SK-N-SH (cell line): Measurements from ENCODE around the gene VAPB. TPM values are rescaled to one million over a fixed set of nuclear protein-coding genes. Genes with fewer than 3 reads are reported as not detected.
A peak's percentile ranks its signal among the peaks of the same experiment; 100 is the strongest.

ENCODE experiments used
- CTCF ChIA-PET: fragments of 300-600, 350-600 bp; formaldehyde crosslinking; extraction: SDS; loops from one replicate; lab custom pipeline; 2021; lab: Yijun Ruan, JAX
- POLR2A ChIA-PET: fragments of 350-600 bp; sonication (Branson Sonifier 250); formaldehyde crosslinking; extraction: SDS; loops from one replicate; lab custom pipeline; 2020; ENCODE audit warnings: antibody characterized with exemption, inconsistent platforms; lab: Yijun Ruan, JAX
- DNase-seq: peaks from one replicate; pipeline ENCODE4 v3.0.0; 2012
- H2AFZ ChIP-seq: fragments of 200-600 bp; sonication (generic); 2 replicates; pipeline ENCODE4 v1.8.1; 2016; ENCODE audit warnings: antibody characterized with exemption, mild to moderate bottlenecking, low read depth
- H3F3A ChIP-seq: fragments of 200-600 bp; sonication (generic); replicated peaks from 2 replicates; pipeline ENCODE3; 2016; ENCODE audit warnings: antibody characterized with exemption, mild to moderate bottlenecking; ENCODE audit not compliant: insufficient read depth
- H3K27ac ChIP-seq, 2 experiments: fragments of 200-500 bp in 1 of 2; fragments of 200-600 bp in 1 of 2; sonication (Bioruptor generic) in 1 of 2; sonication (generic), shearing (Covaris generic) in 1 of 2; 2 replicates each; pipeline versions ENCODE4 v1.5.1 to v1.6.1; 2014 to 2016; ENCODE audit warnings: low read depth in 2 of 2, inconsistent platforms in 1 of 2, low read length in 1 of 2, mild to moderate bottlenecking in 1 of 2, mixed read lengths in 1 of 2
- H3K27me3 ChIP-seq: fragments of 200-600 bp; sonication (generic), shearing (Covaris generic); 2 replicates; pipeline ENCODE4 v1.6.1; 2016; ENCODE audit warnings: mixed run types; ENCODE audit not compliant: insufficient read depth
- H3K36me3 ChIP-seq, 2 experiments: fragments of 200-500 bp in 1 of 2; fragments of 200-600 bp in 1 of 2; sonication (Bioruptor generic) in 1 of 2; sonication (generic) in 1 of 2; replicated peaks in 1 of 2; 2 replicates each; pipeline versions ENCODE3 to v1.5.1; 2014 to 2016; ENCODE audit warnings: low read length in 1 of 2, mild to moderate bottlenecking in 1 of 2; ENCODE audit not compliant: insufficient read depth in 2 of 2, control insufficient read depth in 1 of 2
- H3K4me1 ChIP-seq, 2 experiments: fragments of 200-500 bp in 1 of 2; fragments of 200-600 bp in 1 of 2; sonication (Bioruptor generic) in 1 of 2; sonication (generic), shearing (Covaris generic) in 1 of 2; 2 replicates each; pipeline versions ENCODE4 v1.5.1 to v1.6.1; 2014 to 2016; ENCODE audit warnings: low read depth in 1 of 2, low read length in 1 of 2, mixed run types in 1 of 2; ENCODE audit not compliant: insufficient read depth in 2 of 2, control insufficient read depth in 1 of 2
- H3K4me2 ChIP-seq: fragments of 200-600 bp; sonication (generic), shearing (Covaris generic); 2 replicates; pipeline ENCODE4 v1.6.1; 2017; ENCODE audit warnings: mixed run types
- H3K4me3 ChIP-seq, 2 experiments: fragments of 200-500 bp in 1 of 2; fragments of 200-600 bp in 1 of 2; sonication (Bioruptor generic) in 1 of 2; sonication (generic), shearing (Covaris generic) in 1 of 2; 2 replicates each; pipeline versions ENCODE4 v1.5.1 to v1.8.1; 2014 to 2016; ENCODE audit warnings: low read depth in 2 of 2, inconsistent platforms in 1 of 2, low read length in 1 of 2, mild to moderate bottlenecking in 1 of 2, mixed read lengths in 1 of 2, moderate library complexity in 1 of 2
- H3K79me2 ChIP-seq: fragments of 200-600 bp; sonication (generic); 2 replicates; pipeline ENCODE4 v1.8.1; 2017; ENCODE audit warnings: mild to moderate bottlenecking; ENCODE audit not compliant: insufficient read depth
- H3K9ac ChIP-seq: fragments of 200-600 bp; sonication (generic); 2 replicates; pipeline ENCODE4 v1.6.1; 2017; ENCODE audit warnings: mixed run types
- H3K9me2 ChIP-seq: fragments of 200-600 bp; sonication (generic); 2 replicates; pipeline ENCODE4 v1.6.1; 2017; ENCODE audit warnings: mixed run types
- H3K9me3 ChIP-seq: fragments of 200-600 bp; sonication (generic); 2 replicates; pipeline ENCODE4 v1.6.1; 2017; ENCODE audit warnings: mixed run types, mild to moderate bottlenecking, moderate library complexity
- H4K20me1 ChIP-seq: fragments of 200-600 bp; sonication (generic); 2 replicates; pipeline ENCODE4 v1.6.1; 2017; ENCODE audit warnings: mild to moderate bottlenecking, mixed run types; ENCODE audit not compliant: insufficient read depth
- EP300 ChIP-seq, 2 experiments: IDR thresholded peaks; 2 replicates each; pipeline versions ENCODE4 v1.4.0 to v1.6.1; 2012; ENCODE audit warnings: borderline replicate concordance in 1 of 2, low read depth in 1 of 2, low read length in 1 of 2
- EZH2phosphoT487 ChIP-seq: fragments of 200-600 bp; sonication (generic); IDR thresholded peaks from 2 replicates; pipeline ENCODE4 v1.6.1; 2017; ENCODE audit warnings: low read depth, mixed run types, mild to moderate bottlenecking, antibody characterized with exemption, moderate library complexity, borderline replicate concordance
- FOXJ3 ChIP-seq: sonication (generic); formaldehyde crosslinking; IDR thresholded peaks from 2 replicates; pipeline ENCODE4 v1.5.1; 2020; ENCODE audit warnings: mild to moderate bottlenecking, missing genetic modification reagents
- GATA2 ChIP-seq: sonication (generic); formaldehyde crosslinking; IDR thresholded peaks from 2 replicates; pipeline ENCODE4 v1.5.0; 2020; ENCODE audit warnings: mild to moderate bottlenecking, missing genetic modification reagents
- MXI1 ChIP-seq: IDR thresholded peaks from 2 replicates; pipeline ENCODE4 v1.6.1; 2012; ENCODE audit warnings: mild to moderate bottlenecking, low read depth, low read length, improper control_type of control experiment
- PBX3 ChIP-seq: IDR thresholded peaks from 2 replicates; pipeline ENCODE4; 2012
- RAD21 ChIP-seq: IDR thresholded peaks from 2 replicates; pipeline ENCODE4 v1.6.1; 2012; ENCODE audit warnings: mild to moderate bottlenecking, low read length
- RFX5 ChIP-seq: IDR thresholded peaks from 2 replicates; pipeline ENCODE4 v1.6.1; 2012; ENCODE audit warnings: mild to moderate bottlenecking, improper control_type of control experiment, low read length
- TEAD4 ChIP-seq: IDR thresholded peaks from 2 replicates; pipeline ENCODE4 v1.4.0; 2012; ENCODE audit warnings: mild to moderate bottlenecking, borderline replicate concordance; ENCODE audit not compliant: insufficient read depth
- ZBTB33 ChIP-seq: IDR thresholded peaks from 2 replicates; pipeline ENCODE4 v1.4.0; 2012; ENCODE audit warnings: low read depth, borderline replicate concordance
- WGBS: methylation state at CpG from one replicate; pipeline ENCODE4 v1.1.6; 2017; ENCODE audit warnings: low lambda C conversion rate; 5-methylcytosine and 5-hydroxymethylcytosine counted together
- polyA plus RNA-seq, 3 experiments: library from polyadenylated mRNA; depleted of rRNA; stranded (reverse); fragments of >200 nt; gene quantifications; 2 replicates each; pipeline ENCODE4 v1.2.3, GENCODE V29; 2012
- TF ChIP-seq, protein P1 (sequence below): IDR thresholded peaks from 2 replicates; pipeline ENCODE4 v1.4.0; 2012; ENCODE audit warnings: low read depth
- TF ChIP-seq, protein P2 (sequence below): fragments of 150-350 bp; IDR thresholded peaks from 2 replicates; pipeline ENCODE4 v1.6.1; 2017; ENCODE audit warnings: antibody characterized with exemption, low read length, low read depth, borderline replicate concordance

The VAPB gene
- polyA plus RNA-seq, 1 of the 3 experiments (the other 2 are of a cell fraction), result 16.9 TPM

- TF ChIP-seq TEAD4 (no peak), RAD21 (no peak), MXI1 (no peak), RFX5 (no peak), GATA2 (CRISPR knock-in tag) (no peak), EZH2phosphoT487 (no peak), ZBTB33 (no peak), PBX3 (no peak)
- TF ChIP-seq, protein P1, sequence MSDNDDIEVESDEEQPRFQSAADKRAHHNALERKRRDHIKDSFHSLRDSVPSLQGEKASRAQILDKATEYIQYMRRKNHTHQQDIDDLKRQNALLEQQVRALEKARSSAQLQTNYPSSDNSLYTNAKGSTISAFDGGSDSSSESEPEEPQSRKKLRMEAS, result no peak
- TF ChIP-seq, protein P2, sequence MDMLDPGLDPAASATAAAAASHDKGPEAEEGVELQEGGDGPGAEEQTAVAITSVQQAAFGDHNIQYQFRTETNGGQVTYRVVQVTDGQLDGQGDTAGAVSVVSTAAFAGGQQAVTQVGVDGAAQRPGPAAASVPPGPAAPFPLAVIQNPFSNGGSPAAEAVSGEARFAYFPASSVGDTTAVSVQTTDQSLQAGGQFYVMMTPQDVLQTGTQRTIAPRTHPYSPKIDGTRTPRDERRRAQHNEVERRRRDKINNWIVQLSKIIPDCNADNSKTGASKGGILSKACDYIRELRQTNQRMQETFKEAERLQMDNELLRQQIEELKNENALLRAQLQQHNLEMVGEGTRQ, result no peak
Observed at GRCh38 chr20:58472273-58473018, 83.4 kb downstream of the VAPB start (continued).

DNA sequence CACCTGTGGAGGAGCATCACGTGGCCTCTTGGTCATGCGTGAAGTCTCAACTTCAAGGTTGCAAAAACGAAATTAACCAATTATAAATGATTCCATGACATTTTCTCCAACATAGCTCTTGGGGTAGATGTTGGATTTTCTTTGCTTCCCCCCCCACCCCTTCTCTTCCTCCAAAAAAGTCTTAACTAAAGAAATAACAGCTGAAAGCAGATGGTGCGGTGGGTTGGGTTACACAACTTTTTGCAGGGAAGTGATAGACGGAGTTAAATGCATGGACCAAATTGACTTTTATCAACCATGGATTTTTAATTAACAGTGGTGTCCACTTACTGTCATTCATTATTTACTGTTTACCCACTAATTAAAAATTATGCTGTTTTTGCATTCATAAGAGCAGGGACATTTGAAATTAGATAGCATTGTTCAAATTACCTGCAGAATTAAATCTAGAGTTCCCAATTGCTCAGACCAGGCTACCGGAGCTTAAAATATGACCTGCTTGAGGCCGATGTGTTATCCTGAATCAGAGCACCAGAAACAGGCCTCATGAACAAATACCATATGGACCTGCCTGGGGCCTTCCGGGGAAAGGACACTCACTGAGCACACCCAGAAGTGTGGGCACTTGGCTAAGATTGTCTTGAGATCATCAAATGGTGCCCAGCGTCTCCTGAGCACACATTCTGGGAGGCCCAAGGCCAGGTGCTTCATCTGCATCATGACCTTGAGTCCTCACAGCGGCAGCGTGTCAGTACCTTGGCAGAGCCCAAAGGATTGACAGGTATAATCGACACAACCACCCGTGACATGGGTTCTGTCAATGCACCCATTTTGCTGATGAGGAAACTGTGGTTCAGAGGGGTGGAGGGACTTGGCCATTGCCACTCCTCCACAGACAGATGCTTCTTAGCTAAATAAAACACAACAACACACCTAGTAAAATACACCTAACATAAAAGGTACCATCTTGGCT, 84.7 kb downstream of the VAPB start:
- ChIA-PET CTCF (interaction anchor here (0.9 to 1.4 kb wide), 4 partner anchors 8 to 177 kb away, joined by 3 to 5 read pairs (median 3); partner anchors contain the start of gene VAPB), POLR2A (interaction anchor here (0.6 kb wide), 1 partner anchor 261 kb away, joined by 3 read pairs; no protein-coding TSS in a partner anchor)
- H3K9me2 ChIP-seq, result no peaks in the 10 kb centered on the region
- WGBS, result 91% methylated on average over 10 of the region's 13 CpGs
- peaks cover 4% of the 10 kb centered on the region; the same call in 1 of the 2 replicates for H3K9me3 ChIP-seq
- H4K20me1 ChIP-seq, result no peaks in the 10 kb centered on the region
- peaks cover 9% of the 10 kb centered on the region for H3F3A ChIP-seq
- H3K36me3 ChIP-seq, result no peaks in the 10 kb centered on the region
- no peak overlapping the region for H3K4me2 ChIP-seq
- TF ChIP-seq GATA2 (CRISPR knock-in tag) (peak; percentile 48; the same call in 1 of the 2 replicates), EP300 (IDR thresholded peaks at IDR 0.05; ENCODE audit: borderline replicate concordance in 1 of 2, low read depth in 1 of 2, low read length in 1 of 2) (peak in 1 of 2 experiments; percentile 50; a peak in 1 of 4 replicates), FOXJ3 (CRISPR knock-in tag) (no peak), EZH2phosphoT487 (no peak)
- H3K9ac ChIP-seq, result no peak overlapping the region
- H3K79me2 ChIP-seq, result no peaks in the 10 kb centered on the region
- H3K4me3 ChIP-seq, result no peak overlapping the region
- no peaks in the 10 kb centered on the region for H3K27me3 ChIP-seq
- no peak overlapping the region for H3K27ac ChIP-seq
- H3K4me1 ChIP-seq, result peaks cover 5 to 43% of the 10 kb centered on the region in 2 experiments; a peak in 3 of 4 replicates
- peak; percentile 58 for DNase-seq
- no peak overlapping the region for H2AFZ ChIP-seq
